ENCODE measurements around the gene AZGP1.
A peak's percentile ranks its signal among the peaks of the same experiment; 100 is the strongest.
"Not testable (repeated sequence)": the region's sequence is repeated elsewhere in the genome, so short reads cannot be mapped to it uniquely, and the experiment has no call there.

AZGP1 gene

DNA sequence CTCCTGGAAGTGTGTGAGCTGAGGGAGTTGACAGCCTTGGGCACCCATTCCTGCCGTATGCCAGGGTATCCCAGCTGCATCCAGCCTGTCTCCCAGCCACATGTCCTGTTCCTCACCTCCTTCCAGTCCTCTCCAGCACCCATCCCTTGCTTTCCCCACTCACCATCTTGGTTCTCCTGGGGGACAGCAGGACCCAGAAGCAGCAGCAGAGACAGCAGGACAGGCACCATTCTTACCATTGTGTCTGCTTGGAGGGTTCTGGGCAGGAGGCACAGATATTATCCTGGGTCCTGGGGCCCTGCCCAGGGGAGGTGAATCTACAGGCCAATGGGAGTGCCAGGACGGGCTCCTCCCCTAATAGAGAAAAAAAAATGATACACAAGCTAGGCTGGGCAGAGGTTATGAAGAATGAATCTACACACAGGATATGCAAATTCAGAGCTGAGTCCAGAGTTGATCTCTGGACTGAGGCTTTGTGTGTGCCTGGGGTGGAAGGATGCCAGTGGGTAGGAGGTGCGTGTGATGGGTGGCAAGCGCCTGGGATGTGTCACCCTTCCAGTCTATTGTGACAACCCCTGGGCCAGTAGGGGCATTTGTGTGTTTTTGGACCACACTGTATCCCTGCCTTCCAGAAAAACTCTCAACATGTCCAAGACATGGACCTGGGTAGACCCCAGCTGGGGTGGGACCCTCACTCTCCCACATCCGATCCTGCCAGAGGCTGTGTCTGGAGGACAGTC, at the start of gene AZGP1:
TSS of gene AZGP1 (minus strand) at position 250 of the 740 bp plus-strand sequence. CDS start at position 239, 11 bp downstream.
- no peak for DNase-seq (ENCODE audit: low spot score)

DNA sequence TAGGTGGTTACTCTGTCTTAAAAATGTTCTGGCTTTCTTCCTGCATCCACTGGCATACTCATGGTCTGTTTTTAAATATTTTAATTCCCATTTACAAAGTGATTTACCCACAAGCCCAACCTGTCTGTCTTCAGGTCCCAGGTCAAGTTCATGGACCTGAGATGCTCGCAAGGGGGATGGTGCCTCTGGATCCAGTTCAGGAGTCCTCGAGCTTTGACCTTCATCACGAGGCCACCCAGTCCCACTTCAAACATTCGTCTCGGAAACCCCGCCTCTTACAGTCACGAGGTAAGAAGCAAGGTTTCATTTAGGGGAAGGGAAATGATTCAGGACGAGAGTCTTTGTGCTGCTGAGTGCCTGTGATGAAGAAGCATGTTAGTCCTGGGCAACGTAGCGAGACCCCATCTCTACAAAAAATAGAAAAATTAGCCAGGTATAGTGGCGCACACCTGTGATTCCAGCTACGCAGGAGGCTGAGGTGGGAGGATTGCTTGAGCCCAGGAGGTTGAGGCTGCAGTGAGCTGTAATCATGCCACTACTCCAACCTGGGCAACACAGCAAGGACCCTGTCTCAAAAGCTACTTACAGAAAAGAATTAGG, 48.3 kb upstream of the AZGP1 start:
- no peak for DNase-seq (ENCODE audit: low spot score)

DNA sequence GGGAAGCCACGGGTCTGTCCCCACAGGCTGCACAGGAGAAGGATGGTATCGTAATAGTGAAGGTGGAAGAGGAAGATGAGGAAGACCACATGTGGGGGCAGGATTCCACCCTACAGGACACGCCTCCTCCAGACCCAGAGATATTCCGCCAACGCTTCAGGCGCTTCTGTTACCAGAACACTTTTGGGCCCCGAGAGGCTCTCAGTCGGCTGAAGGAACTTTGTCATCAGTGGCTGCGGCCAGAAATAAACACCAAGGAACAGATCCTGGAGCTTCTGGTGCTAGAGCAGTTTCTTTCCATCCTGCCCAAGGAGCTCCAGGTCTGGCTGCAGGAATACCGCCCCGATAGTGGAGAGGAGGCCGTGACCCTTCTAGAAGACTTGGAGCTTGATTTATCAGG, 47.7 kb upstream of the AZGP1 start:
- DNase-seq (ENCODE audit: low spot score): no peak

DNA sequence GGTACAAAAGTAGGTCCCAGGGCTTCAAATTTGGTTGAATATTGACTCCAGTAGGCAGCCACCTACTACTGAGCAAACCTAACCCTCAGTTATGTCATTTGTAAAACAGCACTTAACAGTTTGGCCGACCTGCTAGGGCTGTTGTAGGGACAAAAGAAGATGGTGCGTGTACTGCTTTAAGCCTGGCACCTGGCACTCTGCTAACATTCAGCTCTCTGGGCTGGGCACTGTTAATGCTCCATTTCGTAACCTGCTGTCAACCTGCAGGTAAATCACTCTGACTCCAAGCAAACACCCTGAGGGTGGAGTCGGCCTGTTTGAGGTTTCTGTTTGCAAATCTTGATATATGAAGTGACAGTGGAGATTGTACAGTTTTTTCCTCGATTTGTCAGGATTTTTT, 46.8 kb upstream of the AZGP1 start:
- no peak for DNase-seq (ENCODE audit: low spot score)

DNA sequence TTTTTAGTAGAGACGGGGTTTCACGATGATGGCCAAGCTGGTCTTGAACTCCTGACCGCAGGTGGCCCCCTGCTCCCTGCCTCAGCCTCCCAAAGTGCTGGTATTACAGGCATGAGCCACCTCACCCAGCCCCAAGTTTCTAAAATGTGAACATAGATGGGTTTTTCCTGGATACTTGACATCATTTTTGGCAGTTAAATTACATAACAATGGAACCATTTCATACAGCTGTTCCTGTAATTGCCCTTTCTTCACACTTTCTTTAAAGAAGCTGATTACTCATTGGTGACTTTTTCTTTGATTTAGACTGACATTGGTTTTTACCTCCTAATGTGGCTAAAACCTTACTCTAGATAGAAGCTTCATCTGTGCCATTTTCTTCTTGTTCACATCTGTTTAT, 45.5 kb upstream of the AZGP1 start:
- no peak for DNase-seq (ENCODE audit: low spot score)

DNA sequence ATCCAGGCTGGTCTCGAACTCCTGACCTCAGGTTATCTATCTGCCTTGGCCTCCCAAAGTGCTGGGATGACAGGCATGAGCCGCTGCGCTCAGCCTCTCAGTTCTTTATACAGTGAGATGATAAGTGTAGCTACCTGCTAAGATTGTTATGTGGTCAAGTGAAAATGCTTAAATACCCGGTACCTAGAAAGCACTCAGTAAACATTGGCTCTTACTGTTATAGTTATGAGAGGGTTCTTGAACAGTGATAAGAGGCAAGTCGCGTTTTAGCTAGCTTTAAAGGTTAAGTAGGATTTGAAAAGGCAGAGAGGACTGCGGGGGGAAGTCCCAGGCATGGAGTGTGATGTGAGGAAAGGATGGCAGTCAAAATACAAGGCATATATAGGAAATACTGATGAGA, 44.1 kb upstream of the AZGP1 start:
- DNase-seq (ENCODE audit: low spot score): no peak

DNA sequence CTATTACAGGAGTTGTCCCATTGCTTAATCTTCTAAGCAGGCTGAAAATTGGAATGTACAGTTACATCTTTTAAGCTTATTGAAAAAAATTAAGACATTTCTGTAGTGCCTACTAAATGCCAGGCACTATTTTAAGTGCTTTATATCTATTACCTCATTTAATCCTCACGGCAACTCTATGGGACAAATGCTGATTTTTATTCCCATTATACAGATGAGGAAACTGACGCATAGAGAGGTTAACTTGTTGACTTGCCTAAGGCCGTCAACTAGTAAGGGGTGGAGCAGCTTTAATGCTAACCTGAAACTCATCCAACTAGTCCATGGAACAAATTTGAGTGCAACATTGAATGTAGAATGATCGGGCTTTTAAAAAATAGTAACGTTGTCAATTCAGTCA, 42.0 kb upstream of the AZGP1 start:
- DNase-seq (ENCODE audit: low spot score): no peak

DNA sequence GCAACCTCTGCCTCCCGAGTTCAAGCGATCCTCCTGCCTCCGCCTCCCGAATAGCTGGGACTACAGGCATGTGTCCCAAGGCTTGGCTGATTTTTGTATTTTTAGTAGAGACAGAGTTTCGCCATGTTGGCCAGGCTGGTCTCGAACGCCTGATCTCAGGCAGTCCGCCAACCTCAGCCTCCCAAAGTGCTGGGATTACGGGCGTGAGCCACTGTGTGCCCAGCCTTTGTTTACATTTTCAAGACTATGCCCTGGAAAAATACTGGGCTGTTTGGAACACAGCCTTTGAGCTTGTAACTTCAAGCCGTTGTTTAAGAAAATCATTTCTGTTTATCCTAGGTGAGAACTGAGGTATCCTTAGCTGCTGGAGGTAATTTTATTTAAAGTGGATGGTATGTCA, 41.5 kb upstream of the AZGP1 start:
- no peak for DNase-seq (ENCODE audit: low spot score)

DNA sequence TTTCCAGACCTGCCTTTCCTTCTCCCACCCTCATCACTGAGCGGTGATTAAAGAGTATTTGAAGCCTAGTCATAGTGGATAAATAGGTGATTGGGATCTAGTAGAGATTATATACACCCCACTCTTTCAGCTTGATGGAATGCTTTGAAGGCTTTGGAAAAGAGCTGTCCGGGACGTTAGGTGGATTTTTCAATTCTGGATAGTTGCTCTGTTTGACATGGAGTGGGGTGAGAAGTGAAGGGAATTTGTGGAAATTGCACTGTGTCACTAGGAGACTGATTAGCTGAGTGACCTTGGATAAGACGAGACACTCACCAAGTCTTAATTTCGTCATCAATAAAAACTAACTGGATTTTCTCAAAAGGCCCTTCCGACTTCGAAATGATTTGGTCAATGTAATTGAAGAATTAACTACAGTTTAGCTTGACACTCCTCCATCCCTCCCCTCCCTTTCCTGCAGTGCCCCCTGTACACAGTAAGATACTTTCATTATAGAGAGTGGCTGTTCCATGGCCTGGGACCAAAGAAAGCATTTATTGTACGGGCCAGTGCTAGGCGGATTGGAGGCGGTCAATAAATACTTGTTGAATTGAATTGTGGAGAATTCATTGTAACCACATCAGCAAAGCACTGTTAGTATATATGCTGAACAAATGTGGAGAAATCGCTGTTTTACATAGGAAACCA, 40.5 kb upstream of the AZGP1 start:
- no peak for DNase-seq (ENCODE audit: low spot score)

DNA sequence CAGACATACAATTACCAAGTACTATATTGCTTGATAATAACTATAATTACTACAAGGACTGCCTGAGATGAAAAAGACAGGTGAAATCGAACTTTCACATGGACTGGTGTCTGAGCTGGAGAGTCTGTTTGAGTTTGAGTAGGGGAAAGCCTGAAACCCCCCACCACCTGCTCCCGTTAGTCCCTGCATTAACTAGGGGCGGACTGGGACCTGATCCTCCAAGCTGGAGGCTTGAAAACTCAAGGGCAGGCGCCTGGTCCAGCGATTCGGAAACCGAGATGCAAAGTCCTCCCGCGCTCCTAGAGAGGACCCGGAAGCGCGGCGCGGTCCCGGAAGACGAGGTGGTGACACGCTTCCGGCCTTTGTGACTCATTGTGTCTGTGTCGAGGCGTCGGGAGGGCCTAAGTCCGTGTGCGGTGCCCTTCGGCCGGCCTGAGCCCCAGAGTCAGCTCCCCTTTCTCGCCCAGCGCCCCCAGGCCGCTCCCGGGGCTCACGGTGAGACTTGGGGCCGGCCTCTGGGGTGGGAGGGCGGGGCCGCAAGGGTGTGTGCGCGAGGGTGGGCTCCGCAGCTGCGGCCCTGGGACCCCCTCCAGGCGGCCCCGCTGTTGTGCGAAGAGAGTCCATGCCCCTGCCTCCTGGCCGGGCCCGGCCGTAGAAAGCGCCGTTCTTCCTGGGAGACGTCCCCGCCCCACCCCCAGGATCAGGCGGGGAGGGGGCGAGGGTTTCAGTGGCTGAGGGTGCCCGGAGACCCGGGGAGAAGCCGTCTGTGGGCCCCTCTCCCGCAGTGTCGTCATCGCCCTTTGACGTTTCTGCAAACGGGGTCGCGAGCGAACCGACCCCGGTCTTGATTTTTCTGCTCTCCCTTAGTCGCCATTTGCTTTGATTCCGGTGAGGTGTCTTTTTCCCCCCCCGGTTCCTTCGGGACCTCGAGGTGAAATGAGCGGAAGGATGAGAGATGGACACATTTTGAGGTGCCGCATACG, 39.7 kb upstream of the AZGP1 start, which contains the start of gene ZKSCAN1:
TSS of gene ZKSCAN1 (plus strand) at position 365 of the 983 bp plus-strand sequence. CDS start 7,911 bp downstream, outside the sequence.
- DNase-seq (ENCODE audit: low spot score): peak; percentile 96

DNA sequence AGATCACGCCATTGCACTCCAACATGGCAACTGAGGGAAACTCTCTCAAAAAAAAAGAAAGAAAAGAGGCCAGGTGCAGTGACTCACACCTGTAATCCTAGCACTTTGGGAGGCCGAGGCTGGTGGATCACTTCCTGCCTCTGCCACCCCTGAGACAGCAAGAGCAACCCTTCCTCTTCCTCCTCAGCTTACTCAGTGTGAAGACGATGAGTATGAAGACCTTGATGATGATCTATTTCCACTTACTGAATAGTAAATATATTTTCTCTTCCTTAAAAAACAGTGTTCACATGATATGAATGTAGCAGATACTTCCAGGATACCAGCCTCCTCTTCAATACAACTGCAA, 37.5 kb upstream of the AZGP1 start:
- no peak for DNase-seq (ENCODE audit: low spot score)

DNA sequence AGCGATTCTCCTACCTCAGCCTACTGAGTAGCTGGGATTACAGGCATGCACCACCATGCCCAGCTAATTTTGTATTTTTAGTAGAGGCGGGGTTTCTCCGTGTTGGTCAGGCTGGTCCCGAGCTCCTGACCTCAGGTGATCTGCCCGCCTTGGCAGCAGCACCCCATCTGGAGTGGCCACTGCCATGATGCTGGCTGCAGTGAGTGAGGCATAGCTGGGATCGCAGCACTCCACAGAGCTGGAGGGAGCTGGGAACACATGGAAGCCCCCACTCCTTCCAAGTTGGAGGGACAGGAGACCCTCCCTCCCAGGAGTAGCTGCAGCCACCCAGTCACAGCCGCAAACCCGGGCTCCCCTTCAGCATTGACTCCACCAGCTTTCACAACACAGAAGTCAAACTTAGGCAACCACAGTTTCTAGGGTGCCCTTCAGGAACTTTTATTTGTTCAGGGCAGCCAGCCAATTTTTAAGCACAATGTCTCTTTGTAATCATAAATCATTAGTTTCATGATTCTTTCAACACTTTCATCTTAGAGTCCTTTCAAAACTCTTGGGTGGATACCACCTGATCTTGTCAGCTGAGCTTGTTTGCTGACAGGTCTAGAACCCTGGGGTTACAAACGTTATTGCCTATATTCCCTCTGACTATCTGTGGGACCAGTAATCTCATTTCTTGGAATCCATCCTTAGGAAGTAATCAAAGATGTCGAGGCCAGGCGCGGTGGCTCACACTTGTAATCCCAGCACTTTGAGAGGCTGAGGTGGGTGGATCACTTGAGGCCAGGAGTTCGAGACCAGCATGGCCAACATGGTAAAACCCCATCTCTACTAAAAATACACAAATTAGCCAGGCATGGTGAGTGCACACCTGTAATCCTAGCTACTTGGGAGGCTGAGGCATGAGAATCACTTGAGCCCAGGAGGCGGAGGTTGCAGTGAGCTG, 36.8 kb upstream of the AZGP1 start:
- DNase-seq (ENCODE audit: low spot score): not testable (repeated sequence)

DNA sequence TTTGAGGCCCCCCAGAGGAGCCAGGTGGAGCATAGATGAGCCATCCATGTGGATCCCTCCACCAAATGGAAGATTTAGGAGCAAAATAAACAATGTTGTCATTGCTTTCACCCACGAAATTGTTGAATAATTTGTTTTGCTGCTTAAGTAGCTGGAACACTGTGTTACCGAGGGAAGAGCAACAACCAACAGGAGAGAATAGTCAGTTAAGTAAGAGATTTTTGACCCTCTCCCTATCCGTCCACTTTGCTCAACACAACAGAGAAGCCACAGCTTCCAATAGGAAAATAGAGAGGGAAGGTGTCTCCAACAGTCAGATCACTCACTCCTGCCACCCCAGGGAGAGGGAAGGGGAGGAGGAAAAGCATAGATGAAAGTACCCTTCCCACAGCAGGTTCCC, 35.7 kb upstream of the AZGP1 start:
- no peak for DNase-seq (ENCODE audit: low spot score)

DNA sequence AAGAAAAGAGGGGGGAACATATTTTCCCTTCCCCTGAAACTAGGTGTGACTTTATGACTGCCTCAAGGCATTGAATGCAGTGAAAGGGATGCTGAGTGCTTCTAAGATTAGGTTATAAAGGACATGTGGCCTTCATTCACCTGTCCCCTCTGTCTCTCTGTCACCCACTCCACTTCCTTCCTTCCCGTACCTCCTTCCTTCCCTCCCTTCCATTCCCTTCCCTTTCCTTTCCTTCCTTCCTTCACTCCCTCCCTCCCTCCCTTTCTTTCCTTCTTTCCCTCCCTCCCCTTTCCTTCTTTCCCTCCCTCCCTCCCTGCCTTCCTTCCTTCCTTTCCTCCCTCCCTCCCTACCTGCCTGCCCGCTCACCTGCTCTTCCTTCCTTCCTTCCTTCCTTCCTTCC, 35.1 kb upstream of the AZGP1 start:
- DNase-seq (ENCODE audit: low spot score): no peak

DNA sequence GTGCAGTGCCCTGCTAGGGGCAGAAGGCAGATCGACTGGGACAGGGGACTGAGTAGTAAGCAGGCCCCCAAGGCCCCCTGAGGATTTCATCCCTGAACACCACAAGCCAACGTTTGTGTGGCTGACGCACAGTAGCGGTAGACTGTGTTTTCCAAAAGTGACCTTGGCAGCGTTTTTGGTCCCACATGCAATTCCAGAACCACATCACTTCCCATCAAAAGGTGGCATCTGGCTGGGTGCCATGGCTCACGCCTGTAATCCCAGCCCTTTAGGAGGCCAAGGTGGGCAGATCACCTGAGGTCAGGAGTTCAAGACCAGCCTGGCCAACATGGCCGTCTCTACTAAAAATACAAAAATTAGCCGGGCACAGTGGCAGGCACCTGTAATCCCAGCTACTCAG, 34.1 kb upstream of the AZGP1 start:
- DNase-seq (ENCODE audit: low spot score): not testable (repeated sequence)

DNA sequence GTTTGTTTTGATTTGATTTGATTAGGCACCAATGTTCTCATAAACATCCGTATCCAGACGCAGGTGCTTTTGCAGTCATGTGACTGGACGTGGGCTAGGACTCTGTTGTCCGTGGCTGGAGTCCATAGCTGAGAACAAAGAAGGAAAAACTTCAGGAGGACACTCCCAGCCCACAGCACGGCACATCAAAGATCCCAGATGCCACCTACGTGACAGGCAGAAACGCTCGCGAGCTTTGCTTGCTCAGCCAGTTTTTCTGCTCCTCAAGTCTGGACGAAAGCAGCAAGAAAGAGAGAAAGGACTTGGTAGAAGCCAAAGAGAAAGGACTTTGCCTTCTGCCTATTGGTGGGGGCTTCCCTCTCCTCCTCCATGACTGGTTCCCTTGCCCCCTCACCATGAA, 32.7 kb upstream of the AZGP1 start:
- no peak for DNase-seq (ENCODE audit: low spot score)

DNA sequence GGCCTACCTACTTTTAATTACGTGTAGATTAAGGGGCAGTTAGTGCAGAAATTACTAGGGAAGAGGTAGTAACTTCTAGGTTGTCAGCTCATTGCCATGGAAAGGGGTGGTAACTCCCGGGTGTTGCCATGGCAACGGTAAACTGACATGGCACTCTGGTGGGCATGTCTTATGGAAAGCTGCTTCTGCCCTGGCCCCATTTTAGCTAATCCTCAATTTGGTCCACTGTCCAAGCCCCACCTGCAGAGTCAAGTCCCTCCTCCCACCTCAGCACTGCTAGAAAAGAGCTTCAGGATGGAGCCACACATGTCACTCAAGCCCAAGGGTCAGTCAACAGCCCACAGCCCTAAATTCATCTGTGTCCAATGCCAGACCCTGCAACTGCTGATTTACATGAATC, 32.1 kb upstream of the AZGP1 start:
- DNase-seq (ENCODE audit: low spot score): no peak

DNA sequence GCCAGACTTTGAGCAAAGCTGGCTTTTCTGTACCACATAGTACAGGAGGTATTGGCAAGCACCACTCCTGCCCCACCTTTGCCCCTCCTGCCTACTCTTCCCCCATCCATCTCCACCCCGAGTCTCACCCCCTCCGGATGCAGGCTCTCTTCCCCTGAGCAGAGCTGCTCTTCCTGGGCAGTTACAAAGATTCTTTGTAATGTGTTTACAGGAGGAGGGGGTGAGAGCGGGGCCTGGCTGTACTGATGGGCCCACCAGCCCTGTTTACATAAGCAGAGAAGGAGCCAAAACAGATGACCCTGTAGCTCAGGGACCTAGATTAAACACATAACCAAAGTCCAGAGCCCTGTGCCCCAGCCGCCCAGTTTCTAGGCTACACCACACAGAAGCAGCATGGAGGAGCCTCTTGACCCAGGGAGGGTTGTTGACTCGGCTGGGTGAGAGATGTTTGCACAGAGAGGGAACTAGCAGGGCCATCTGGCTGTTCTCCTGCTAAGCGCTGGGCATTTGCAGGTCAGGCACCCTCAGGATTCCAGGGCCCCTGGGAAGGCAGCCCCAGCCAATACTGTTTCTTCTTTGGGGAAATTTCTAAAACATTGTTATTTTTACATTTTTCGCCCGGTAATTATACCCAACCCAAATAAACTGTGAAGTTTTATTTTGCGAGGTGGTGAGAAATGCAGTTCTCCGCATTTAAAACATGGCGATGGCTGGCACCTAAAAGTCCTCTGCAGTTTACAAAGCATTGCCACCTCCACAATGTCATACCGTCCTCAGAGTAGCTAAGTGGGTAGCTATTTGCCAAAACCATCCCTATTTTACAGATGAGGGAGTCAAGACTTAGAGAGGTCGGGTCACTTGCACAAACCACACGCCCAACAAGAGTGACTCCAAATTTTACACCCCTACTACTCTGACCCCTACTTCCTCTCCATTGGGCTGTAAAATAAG, 28.2 kb upstream of the AZGP1 start:
- DNase-seq (ENCODE audit: low spot score): no peak

DNA sequence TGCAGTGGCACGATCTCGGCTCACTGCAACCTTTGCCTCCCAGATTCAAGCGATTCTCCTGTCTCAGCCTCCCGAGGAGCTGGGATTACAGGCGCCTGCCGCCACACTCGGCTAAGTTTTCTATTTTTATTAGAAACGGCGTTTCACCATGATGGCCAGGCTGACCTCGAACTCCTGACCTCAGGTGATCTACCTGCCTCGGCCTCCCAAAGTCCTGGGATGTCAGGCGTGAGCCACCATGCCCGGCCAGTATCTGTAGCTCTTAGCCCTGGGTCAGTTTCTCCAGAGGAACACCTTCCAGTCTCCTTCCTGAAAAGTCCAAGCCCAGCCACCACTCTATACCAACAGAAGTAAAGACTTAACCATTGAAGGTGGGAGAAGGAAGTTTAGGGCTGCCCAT, 24.4 kb upstream of the AZGP1 start:
- DNase-seq (ENCODE audit: low spot score): no peak

All from D341Med (cell line).